Esophagus muscularis mucosa (tissue), 4 donors: ENCODE measurements around the gene DLK1. TPM values are rescaled to one million over a fixed set of nuclear protein-coding genes. Genes with fewer than 3 reads are reported as not detected.

Source experiments
- DNase-seq: peaks from one replicate; pipeline ENCODE4 v3.0.0-alpha.2; 2017; ENCODE audit errors: extremely low spot score
- H3K27ac ChIP-seq, 4 donors: fragments of 200-600 bp; sonication (generic); replicated peaks in 1 of 4; 1 replicate in 3 of 4; 2 replicates in 1 of 4; pipeline ENCODE4 v1.5.1; 2016 to 2019; ENCODE audit warnings: mild to moderate bottlenecking in 1 of 4
- H3K27me3 ChIP-seq, 4 donors: fragments of 200-600 bp; sonication (generic); one replicate each; pipeline versions ENCODE4 v1.5.1 to v1.6.0; 2016 to 2019
- H3K36me3 ChIP-seq, 4 donors: fragments of 200-600 bp; sonication (generic); one replicate each; pipeline ENCODE4 v1.5.1; 2016 to 2019
- H3K4me1 ChIP-seq, 4 donors: fragments of 200-600 bp; sonication (generic); one replicate each; pipeline ENCODE4 v1.5.1; 2016 to 2019
- H3K4me3 ChIP-seq, 4 donors: fragments of 200-600 bp; sonication (generic); 1 replicate in 2 of 4; 2 replicates in 2 of 4; pipeline ENCODE4 v1.5.1; 2016 to 2019; ENCODE audit warnings: mild to moderate bottlenecking in 4 of 4, moderate library complexity in 1 of 4
- H3K9me3 ChIP-seq, 4 donors: fragments of 200-600 bp; sonication (generic); 1 replicate in 3 of 4; 2 replicates in 1 of 4; pipeline ENCODE4 v1.5.1; 2016 to 2019
- CTCF ChIP-seq, 3 experiments: fragments of 200-600 bp in 2 of 3; fragments of 450-650 bp in 1 of 3; sonication (generic) in 2 of 3; IDR thresholded peaks; one replicate each; pipeline ENCODE4 v1.5.1; 2017 to 2019; ENCODE audit warnings: antibody characterized with exemption in 3 of 3, mild to moderate bottlenecking in 2 of 3, moderate library complexity in 1 of 3
- EP300 ChIP-seq: sonication (generic); formaldehyde crosslinking; IDR thresholded peaks from one replicate; pipeline ENCODE4 v1.6.1; 2017; ENCODE audit warnings: antibody characterized with exemption
- POLR2A ChIP-seq: fragments of 450-650 bp; IDR thresholded peaks from one replicate; pipeline ENCODE4 v1.6.1; 2017; ENCODE audit warnings: antibody characterized with exemption, moderate library complexity, mild to moderate bottlenecking, low read depth
- POLR2AphosphoS5 ChIP-seq, 2 donors: sonication (generic); formaldehyde crosslinking; IDR thresholded peaks; one replicate each; pipeline ENCODE4 v1.6.1; 2017; ENCODE audit warnings: antibody characterized with exemption in 2 of 2
- WGBS: methylation state at CpG from one replicate; pipeline ENCODE4 v1.1.5; 2018; 5-methylcytosine and 5-hydroxymethylcytosine counted together
- intact Hi-C: fragments of 100-400 bp; cut with DNase I; formaldehyde crosslinking; loops from one replicate; pipeline ENCODE4 v1.15.1; 2023
- total RNA-seq, 4 donors: library from RNA; depleted of rRNA; stranded (reverse); fragments of >200 nt; gene quantifications; one replicate each; pipeline versions ENCODE4 v1.1.0 to v1.2.1, GENCODE V29; 2016

DLK1 gene
- total RNA-seq, 4 donors from 2014 or later: 0.33 TPM; not detected in 3

- Histone ChIP-seq H3K4me3 (no peak overlapping the region), H3K27ac (no peak overlapping the region), H3K36me3 (no peaks in the 10 kb centered on the region), H3K27me3 (peaks cover 0 to 57% (median 0%) of the 10 kb centered on the region in 4 donors), H3K4me1 (no peaks in the 10 kb centered on the region), H3K9me3 (no peaks in the 10 kb centered on the region)
- no peak for DNase-seq
- 82% methylated on average over 29 of the region's 29 CpGs for WGBS
- TF ChIP-seq CTCF (IDR thresholded peaks at IDR 0.05): no peak
- no peak for TF ChIP-seq POLR2A
- TF ChIP-seq EP300: no peak
- no peak for TF ChIP-seq POLR2AphosphoS5 (IDR thresholded peaks at IDR 0.05)
- intact Hi-C loops: no loop called here
Measured at GRCh38 chr14:100691395-100692056, 35.2 kb upstream of the DLK1 start.

DNA sequence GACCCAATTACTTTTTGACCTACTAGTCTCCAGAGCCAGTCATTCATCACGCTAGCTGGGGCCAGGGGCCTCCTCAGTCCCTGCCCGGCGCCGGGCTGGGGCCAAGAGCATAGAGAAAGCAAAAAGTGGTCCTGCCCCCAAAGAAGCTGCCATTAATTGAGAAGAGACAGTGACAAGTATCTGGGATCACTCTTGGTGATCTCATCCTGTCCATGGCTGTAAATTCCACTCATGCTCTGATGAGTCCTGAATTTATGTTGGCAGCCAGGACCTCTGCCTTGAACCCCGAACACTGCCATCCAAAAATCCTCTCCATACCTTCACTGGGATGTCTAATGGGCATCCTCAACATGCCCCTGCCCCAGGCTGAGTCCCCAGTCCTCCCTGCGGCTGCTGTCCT lies 34.4 kb upstream of the DLK1 start:
- no peak for DNase-seq
- 87% methylated on average over 6 of the region's 6 CpGs for WGBS
- Histone ChIP-seq H3K36me3 (no peaks in the 10 kb centered on the region), H3K9me3 (no peaks in the 10 kb centered on the region), H3K27me3 (peaks cover 0 to 59% (median 0%) of the 10 kb centered on the region in 4 donors), H3K27ac (no peak overlapping the region), H3K4me1 (no peaks in the 10 kb centered on the region), H3K4me3 (no peak overlapping the region)
- intact Hi-C loops: no loop called here
- no peak for TF ChIP-seq POLR2A
- no peak for TF ChIP-seq CTCF (IDR thresholded peaks at IDR 0.05)
- TF ChIP-seq POLR2AphosphoS5 (IDR thresholded peaks at IDR 0.05): no peak

DNA sequence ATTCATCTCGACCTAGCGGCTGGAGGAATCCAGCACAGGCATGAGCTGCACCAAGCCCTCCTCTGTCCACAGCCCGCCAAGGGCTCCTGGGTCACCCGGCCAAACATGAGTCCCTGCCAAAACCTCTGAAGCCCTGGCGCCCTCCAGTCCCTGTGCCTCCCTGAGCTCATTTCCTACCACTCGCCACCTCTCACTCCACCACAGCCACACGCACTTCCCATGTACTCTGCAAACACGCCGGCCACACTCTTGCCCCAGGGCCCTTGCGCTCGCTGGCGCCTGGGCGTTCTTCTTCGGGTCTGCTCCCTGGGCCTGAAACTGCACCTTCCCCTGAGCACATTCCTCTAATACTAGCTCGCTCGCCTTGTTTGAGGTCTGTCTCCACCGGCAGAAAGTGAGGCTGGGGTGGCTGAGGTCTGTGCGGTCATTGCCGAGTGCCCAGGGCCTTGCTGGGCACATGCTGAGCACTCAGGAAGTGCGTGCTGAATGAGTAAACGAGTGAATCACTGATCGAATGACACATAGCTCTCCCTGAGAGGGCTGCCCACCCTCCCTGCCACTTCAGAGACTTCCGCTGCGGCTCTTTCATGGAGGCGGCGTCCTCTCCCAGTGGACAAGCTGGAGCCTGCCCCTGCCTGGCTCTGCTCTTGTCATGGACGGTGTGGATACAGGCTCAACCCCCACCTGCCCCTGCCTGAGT lies 33.7 kb upstream of the DLK1 start:
- Histone ChIP-seq H3K4me1 (no peaks in the 10 kb centered on the region), H3K27ac (no peak overlapping the region), H3K36me3 (no peaks in the 10 kb centered on the region), H3K27me3 (peaks cover 0 to 65% (median 0%) of the 10 kb centered on the region in 4 donors), H3K9me3 (no peaks in the 10 kb centered on the region), H3K4me3 (no peak overlapping the region)
- DNase-seq: no peak
- 83% methylated on average over 27 of the region's 27 CpGs for WGBS
- intact Hi-C loops: no loop called here
- TF ChIP-seq EP300 (no peak), POLR2A (no peak), POLR2AphosphoS5 (IDR thresholded peaks at IDR 0.05) (no peak), CTCF (IDR thresholded peaks at IDR 0.05) (no peak)

- no peak overlapping the region for H3K4me3 ChIP-seq
Measured at GRCh38 chr14:100693877-100694578, 32.7 kb upstream of the DLK1 start.

More at GRCh38 chr14:100693877-100694578, 32.7 kb upstream of the DLK1 start:
- Histone ChIP-seq H3K36me3 (no peaks in the 10 kb centered on the region), H3K4me1 (no peaks in the 10 kb centered on the region), H3K9me3 (no peaks in the 10 kb centered on the region), H3K27me3 (peaks cover 0 to 60% (median 0%) of the 10 kb centered on the region in 4 donors), H3K27ac (no peak overlapping the region)
- DNase-seq: no peak
- intact Hi-C loops: no loop called here
- 94% methylated on average over 20 of the region's 23 CpGs for WGBS
- TF ChIP-seq EP300: no peak
- TF ChIP-seq POLR2A: no peak
- no peak for TF ChIP-seq POLR2AphosphoS5 (IDR thresholded peaks at IDR 0.05)
- no peak for TF ChIP-seq CTCF (IDR thresholded peaks at IDR 0.05)
